Measurements from ENCODE around the gene ZNF597. TPM values are rescaled to one million over a fixed set of nuclear protein-coding genes. Genes with fewer than 3 reads are reported as not detected.

Gene ZNF597
- total and polyA plus RNA-seq, 2 experiments from 2014 or later: 1.2 to 2.4 TPM

GRCh38 chr16:3457434-3458252 lies 14.3 kb upstream of the ZNF597 start (continued):
- TF ChIP-seq CTCF (conservative IDR thresholded peaks at IDR 0.05; ENCODE audit: low read depth in 2 of 2) (peak in 1 of 2 experiments; percentile 37; a peak in 2 of 4 replicates), ETS1 (IDR thresholded peaks at IDR 0.05) (no peak; the same call in 1 of the 2 replicates), ZNF331 (CRISPR knock-in tag; IDR thresholded peaks at IDR 0.05; ENCODE audit: low read depth) (no peak), POLR2AphosphoS5 (IDR thresholded peaks at IDR 0.05; ENCODE audit: low read depth) (peak; percentile 70)

- H3F3A ChIP-seq (replicated peaks; ENCODE audit: low read depth): peaks cover 11% of the 10 kb centered on the region
- peaks cover 13% of the 10 kb centered on the region for H3K4me1 ChIP-seq (ENCODE audit: insufficient read depth)
- Mint-ChIP-seq H3K27ac (no peak overlapping the region), H3K36me3 (ENCODE audit: low read depth) (peaks cover 14% of the 10 kb centered on the region), H3K4me3 (no peak overlapping the region), H3K9me3 (peaks cover 2% of the 10 kb centered on the region; the same call in 2 of the 3 replicates), H3K4me1 (peaks cover 11% of the 10 kb centered on the region), H3K27me3 (ENCODE audit: insufficient read depth, low read depth, poor library complexity) (peaks cover 14% of the 10 kb centered on the region)
- no peaks in the 10 kb centered on the region for H3K9me2 ChIP-seq (ENCODE audit: insufficient read depth)
- no peak overlapping the region for H3K27ac ChIP-seq (ENCODE audit: low read depth)
- H3K4me2 ChIP-seq: no peak overlapping the region
- no peak for ATAC-seq
- H3K36me3 ChIP-seq (ENCODE audit: insufficient read depth): no peaks in the 10 kb centered on the region
- peaks cover 7% of the 10 kb centered on the region; the same call in 1 of the 2 replicates for H4K20me1 ChIP-seq (replicated peaks; ENCODE audit: insufficient read depth)
- TF ChIP-seq ZNF114 (CRISPR knock-in tag; IDR thresholded peaks at IDR 0.05) (no peak), ZNF462 (CRISPR knock-in tag; IDR thresholded peaks at IDR 0.05) (no peak), STAT1 (IDR thresholded peaks at IDR 0.05; ENCODE audit: unreplicated experiment) (no peak), CREB1 (CRISPR knock-in tag; IDR thresholded peaks at IDR 0.05; ENCODE audit: low read depth) (no peak), EZH2 (IDR thresholded peaks at IDR 0.05; ENCODE audit: low read depth, unreplicated experiment) (no peak)
- H3K4me3 ChIP-seq: no peak overlapping the region
- no peak overlapping the region for H2AFZ ChIP-seq
- H3K79me2 ChIP-seq (replicated peaks; ENCODE audit: insufficient read depth): peaks cover 12% of the 10 kb centered on the region
- no peak for DNase-seq (ENCODE audit: low spot score)
- no peaks in the 10 kb centered on the region for H3K27me3 ChIP-seq (ENCODE audit: insufficient read depth)
These were observed 11.4 kb upstream of the ZNF597 start for GRCh38 chr16:3454631-3455147.

Data from GM23338 (cell line).